Head of caudate nucleus (tissue), 42 donors: Measurements from ENCODE around the gene HPSE.
"Not testable (repeated sequence)": the region's sequence is repeated elsewhere in the genome, so short reads cannot be mapped to it uniquely, and the experiment has no call there.

ENCODE experiments used
- DNase-seq, 42 donors: peaks; one replicate each; pipeline versions ENCODE4 v3.0.0 to v3.0.0-alpha.2; 2020 to 2021; ENCODE audit warnings: mixed read lengths in 7 of 42
- intact Hi-C: fragments of 100-400 bp; cut with DNase I; formaldehyde crosslinking; loops from one replicate; pipeline ENCODE4 v1.15.0; 2022

The HPSE gene

DNA sequence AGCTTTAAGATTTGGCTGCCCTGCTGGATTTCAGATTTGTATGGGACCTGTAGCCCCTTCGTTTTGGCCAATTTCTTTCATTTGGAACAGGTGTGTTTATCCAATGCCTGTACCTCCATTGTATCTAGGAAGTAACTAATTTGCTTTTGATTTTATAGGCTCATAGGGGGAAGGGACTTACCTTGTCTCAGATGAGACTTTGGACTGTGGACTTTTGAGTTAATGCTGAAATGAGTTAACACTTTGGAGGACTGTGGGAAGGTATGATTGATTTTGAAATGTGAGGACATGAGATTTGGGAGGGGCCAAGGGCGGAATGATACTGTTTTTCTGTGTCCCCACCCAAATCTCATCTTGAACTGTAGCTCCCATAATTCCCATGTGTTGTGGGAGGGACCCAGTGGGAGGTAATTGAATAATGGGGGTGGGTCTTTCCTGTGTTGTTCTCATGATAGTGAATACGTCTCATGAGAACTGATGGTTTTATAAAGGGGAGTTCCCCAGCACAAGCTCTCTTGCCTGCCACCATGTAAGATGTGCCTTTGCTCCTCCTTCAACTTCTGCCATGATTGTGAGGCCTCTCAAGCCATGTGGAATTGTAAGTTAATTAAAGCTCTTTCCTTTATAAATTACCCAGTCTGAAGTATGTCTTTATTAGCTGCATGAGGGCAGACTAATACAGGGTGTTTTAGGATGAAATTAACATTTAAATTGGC lies 44.4 kb downstream of the HPSE start:
- DNase-seq = not testable (repeated sequence)

DNA sequence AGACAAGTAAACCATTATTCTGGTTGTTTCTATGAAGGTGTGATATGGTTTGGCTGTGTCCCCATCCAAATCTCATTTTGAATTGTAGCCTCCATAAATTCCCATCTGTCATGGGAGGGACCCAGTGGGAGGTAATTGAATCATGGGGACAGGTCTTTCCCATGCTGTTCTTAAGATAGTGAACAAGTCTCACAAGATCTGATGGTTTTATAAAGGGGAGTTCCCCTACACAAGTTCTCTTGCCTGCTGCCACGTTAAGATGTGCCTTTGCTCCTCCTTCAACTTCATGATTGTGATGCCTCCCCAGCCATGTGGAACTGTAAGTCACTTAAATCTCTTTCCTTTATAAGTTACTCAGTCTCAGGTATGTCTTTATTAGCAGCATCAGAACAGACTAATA lies 46.3 kb downstream of the HPSE start:
- DNase-seq = not testable (repeated sequence)
- intact Hi-C loops = loop anchor here (10.0 kb wide), 3 partner anchors 166 to 254 kb away; partner anchors contain the start of genes COPS4, HELQ and MRPS18C

More for the DNA sequence above, 44.4 kb downstream of the HPSE start:
- intact Hi-C loops = not testable (repeated sequence)

DNA sequence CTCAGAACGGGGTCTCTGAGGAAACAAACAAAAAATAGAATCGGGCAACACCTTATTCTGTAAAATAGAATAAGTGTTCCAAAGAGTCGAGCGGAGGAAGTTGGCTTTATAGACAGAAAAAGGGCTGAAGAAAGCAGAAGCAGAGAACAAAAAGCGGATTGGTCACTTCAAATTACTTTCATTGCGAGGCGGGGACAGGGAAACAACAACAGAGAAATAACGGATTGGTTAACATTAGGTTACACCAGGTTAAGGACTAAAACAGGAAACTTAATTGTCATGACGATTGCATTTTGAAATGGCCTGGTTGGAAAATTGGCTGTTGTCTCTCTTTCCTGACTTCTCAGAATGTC lies 49.6 kb downstream of the HPSE start:
- intact Hi-C loops = loop anchor here (10.0 kb wide), 3 partner anchors 170 to 250 kb away; partner anchors contain the start of genes COPS4, HELQ and MRPS18C
- peak in 11 of 42 donors; percentile 5 to 47 (median 11) for DNase-seq

DNA sequence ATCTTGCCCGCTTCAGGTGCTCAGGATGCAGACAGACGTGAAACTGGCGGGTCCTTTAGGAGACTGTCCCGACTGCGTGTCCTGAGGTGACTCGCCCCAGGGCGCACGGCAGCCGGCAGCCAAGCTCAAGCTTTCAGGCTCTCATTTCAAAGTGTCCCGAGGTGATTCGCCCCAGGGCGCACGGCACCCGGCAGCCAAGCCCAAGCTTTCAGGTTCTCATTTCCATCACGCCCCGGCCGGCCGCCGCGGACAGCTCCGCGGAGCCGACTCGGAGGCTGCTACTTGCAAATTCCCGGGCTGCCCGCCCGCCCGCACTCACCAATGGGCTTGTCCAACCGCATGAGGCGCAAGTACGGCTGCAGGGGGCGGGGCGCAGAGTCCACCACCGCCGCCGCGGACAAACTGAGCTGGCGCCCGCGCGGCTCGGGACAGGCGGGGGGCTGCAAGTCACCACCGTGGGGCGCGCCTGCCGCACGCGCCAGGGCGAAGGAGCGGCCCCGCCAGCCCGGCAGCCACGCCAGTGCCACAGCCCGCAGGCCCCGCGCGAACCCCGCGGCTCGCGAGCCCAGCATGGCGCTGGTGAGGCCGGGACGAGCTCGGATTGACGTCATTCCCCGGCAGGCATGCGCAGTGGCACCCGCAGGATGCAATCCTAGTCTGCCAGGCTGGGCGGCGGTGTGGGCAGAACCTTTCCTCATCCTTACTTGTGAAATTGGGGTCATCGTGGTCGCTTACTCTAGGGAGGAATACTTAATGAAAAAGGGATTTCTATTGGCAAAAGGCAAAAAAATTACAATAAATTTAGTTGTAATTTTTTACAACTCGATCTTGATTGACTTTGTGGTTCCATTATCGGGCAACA lies 50.2 kb downstream of the HPSE start, which contains the start of gene COQ2:
TSS of gene COQ2 (minus strand) at position 606 of the 862 bp plus-strand sequence. CDS start at position 572, 34 bp downstream.
- DNase-seq = peak; percentile 91 to 99 (median 97)
- intact Hi-C loops = loop anchor here (10.0 kb wide), 3 partner anchors 170 to 250 kb away; partner anchors contain the start of genes COPS4, HELQ and MRPS18C

DNA sequence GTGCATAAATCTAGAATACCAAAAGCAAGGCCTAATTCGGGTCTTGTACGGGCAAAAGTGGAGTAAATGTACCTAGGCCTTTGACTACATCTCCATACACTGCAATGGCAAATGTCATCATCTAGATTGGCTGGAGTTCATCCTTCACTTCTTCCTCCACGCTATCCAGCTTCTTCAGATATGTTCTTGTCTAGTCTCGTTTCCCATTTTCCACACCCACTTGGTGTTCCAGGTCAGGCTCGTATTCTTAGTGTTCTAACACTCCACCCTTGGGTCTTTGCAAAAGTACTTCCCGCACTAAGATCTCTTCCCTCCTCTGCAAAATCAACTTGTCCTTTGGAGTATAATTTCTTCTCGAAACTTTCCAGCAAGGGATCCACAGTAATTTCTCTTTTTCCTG lies 51.5 kb downstream of the HPSE start:
- intact Hi-C loops = loop anchor here (10.0 kb wide), 3 partner anchors 172 to 248 kb away; partner anchors contain the start of genes COPS4, HELQ and MRPS18C
- no peak for DNase-seq

DNA sequence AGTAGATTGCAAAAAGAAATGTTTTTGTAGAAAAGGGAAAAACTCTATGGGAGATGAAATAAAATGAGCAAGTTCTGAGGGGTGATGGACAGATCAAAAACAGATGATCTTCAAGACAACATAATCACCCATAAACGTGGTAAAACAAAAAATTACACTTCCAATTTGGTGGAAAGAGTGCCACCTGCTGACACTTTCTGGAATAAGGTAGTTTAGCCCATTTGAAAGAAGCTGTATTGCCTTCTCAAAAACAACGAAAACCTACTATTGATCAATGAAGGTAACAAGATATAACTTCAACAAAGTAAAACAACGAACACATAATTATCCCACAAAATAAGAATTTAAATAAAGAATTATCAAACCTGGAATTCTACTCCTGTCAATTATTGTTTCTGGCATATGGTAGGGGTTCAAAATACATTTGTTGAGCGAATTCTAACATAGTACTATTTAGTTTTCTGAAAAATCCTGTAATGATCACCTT lies 52.6 kb downstream of the HPSE start:
- intact Hi-C loops = loop anchor here (10.0 kb wide), 3 partner anchors 173 to 247 kb away; partner anchors contain the start of genes COPS4, HELQ and MRPS18C
- DNase-seq = peak in 20 of 42 donors; percentile 18 to 83 (median 55)

DNA sequence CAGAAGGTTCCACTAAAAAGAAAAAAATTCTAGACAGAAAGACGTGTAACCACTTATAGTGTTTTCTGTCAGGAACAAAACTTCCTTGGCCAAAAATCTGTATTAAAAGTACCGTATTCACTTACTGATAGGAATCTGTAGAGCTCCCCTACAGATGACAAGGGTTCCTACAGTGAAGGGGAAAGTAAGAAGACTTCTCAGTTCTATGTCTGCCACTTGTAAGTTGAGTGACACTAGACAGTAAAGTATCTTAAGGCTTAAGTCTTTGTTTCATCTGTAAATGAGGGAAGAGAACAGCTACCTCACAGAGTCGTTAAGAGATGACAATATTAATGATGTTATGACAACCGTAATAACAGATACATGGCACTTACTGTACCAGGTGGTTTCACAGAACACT lies 53.3 kb downstream of the HPSE start:
- DNase-seq = no peak
- intact Hi-C loops = loop anchor here (10.0 kb wide), 3 partner anchors 173 to 247 kb away; partner anchors contain the start of genes COPS4, HELQ and MRPS18C

DNA sequence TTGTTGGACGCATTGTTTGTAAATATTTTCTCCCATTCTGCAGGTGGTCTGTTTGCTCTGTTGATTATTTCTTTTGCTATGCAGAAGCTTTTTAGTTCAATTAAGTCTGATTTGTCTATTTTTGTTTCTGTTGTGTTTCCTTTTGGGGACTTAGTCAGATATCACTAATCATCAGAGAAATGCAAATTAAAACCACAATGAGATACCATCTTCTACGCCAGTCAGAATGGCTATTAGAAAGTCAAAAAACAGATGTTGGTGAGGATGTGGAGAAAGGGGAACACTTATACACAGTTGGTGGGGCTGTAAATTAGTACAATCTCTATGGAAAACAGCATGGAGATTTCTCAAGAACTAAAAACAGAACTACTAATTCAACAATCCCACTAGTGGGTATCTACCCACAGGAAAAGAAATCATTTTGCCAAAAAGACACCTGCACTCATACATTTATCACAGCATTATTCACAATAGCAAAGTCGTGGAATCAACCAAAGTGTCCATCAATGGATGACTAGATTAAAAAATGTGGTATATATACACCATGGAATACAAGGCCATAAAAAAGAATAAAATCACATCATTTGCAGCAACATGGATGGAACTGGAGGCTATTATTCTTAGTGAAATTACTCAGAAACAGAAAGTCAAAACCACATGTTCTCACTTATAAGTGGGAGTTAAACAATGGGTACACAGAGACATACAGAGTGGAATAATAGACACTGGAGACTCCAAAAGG lies 58.2 kb downstream of the HPSE start:
- DNase-seq = no peak
- intact Hi-C loops = no loop called here

DNA sequence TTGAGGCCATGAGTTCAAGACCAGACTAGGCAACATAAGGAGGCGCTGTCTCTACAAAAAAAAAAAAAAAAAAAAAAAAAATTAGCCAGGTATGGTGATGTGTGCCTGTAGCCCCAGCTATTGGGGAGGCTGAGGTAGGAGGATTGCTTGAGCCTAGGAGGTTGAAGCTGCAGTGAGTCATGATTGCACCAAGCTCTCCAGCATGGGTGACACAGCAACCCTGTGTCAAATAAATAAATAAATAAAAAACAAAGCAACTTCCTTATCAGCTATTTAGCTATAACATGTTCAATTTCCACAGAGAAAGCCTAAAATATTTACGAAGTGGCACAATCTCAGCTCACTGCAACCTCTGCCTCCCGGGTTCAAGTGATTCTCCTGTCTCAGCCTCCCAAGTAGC lies 60.7 kb downstream of the HPSE start:
- intact Hi-C loops = not testable (repeated sequence)

DNA sequence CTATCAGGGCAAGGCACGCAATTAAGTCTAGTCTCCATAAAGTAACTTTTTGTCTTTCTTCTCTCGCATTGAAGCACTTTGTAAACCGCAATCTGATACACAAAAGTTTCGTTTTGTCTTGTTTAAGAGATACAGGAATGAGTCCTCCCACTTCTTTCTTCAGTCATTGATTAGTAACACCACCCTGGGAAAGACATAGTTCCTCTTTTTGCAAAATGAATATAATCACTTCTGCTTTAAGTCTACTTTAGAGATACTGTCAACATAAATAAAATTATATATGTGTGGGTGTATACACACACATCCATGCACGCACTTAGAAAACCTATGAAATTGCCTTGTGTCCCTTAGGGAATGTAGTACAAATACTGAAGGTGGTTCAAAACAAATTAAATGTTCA lies 61.7 kb downstream of the HPSE start:
- intact Hi-C loops = no loop called here
- no peak for DNase-seq

More for the DNA sequence above, 60.7 kb downstream of the HPSE start:
- DNase-seq = not testable (repeated sequence)

DNA sequence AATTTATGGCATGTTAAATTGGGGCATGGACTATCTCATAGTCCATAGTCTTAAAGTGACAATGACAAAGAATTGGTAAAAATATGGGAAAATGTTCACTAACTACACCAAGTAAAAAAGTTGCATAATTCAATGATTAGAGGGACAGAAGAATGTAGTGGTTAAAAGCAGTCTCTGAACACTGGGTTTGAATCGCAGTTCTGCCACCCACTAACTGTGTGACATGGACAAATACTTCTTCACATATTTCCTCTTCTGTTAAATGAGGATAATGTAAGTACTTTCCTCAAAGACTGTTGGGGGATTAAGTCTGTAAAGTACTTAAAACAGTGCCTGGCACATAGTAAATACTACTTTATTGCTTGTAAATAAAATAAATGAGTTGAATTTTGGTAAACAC lies 65.4 kb downstream of the HPSE start:
- no peak for DNase-seq
- intact Hi-C loops = loop anchor here (10.0 kb wide), 1 partner anchor 804 kb away; no protein-coding TSS in a partner anchor

DNA sequence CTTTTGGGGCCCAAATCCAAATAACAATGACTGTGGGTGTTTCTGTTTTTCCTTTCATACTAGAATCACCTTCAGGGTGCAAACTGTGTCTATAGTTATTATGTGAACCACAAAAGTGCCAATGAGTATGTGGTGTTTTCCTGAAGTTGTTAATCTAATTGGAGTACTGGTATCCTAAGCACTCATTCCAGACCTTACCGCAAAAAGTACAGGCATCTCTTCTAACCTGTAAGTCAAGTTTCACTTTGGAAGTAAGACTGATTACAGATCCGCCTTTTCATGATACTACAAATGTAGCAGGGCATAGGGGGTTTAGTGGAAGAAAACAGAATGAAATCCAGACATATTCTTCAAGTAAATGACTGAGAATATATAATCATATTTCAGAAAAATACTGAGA lies 66.2 kb downstream of the HPSE start:
- no peak for DNase-seq
- intact Hi-C loops = loop anchor here (10.0 kb wide), 1 partner anchor 804 kb away; no protein-coding TSS in a partner anchor

DNA sequence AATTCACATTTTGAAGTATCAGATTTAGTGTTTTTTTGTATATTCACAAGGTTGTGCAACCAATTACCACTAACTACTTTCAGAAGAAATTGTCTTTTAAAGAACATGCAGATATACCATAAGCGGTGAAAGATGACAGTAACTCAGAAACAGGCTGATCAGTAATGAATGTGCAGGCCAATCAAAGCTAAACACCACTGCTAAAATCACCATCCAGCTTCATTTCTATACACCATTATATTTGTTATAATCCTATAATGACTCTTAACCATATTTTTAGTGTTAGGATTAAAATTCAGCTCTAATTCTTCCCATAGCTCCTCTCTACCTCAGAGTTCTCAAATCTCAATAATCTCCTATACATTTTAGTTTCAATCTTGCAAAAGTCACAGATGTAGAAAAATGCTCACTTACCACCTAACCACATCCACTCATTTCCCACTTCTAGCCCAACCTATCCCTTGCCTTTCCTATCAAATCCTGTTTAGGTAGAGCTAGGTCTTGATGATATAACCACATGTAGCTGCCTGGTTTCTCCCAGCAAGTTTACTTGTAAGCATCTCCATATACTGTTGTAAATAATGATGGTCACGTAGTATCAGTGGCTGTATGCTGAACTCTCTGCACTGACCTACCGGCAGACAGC lies 66.7 kb downstream of the HPSE start:
- no peak for DNase-seq
- intact Hi-C loops = loop anchor here (10.0 kb wide), 1 partner anchor 803 kb away; no protein-coding TSS in a partner anchor

DNA sequence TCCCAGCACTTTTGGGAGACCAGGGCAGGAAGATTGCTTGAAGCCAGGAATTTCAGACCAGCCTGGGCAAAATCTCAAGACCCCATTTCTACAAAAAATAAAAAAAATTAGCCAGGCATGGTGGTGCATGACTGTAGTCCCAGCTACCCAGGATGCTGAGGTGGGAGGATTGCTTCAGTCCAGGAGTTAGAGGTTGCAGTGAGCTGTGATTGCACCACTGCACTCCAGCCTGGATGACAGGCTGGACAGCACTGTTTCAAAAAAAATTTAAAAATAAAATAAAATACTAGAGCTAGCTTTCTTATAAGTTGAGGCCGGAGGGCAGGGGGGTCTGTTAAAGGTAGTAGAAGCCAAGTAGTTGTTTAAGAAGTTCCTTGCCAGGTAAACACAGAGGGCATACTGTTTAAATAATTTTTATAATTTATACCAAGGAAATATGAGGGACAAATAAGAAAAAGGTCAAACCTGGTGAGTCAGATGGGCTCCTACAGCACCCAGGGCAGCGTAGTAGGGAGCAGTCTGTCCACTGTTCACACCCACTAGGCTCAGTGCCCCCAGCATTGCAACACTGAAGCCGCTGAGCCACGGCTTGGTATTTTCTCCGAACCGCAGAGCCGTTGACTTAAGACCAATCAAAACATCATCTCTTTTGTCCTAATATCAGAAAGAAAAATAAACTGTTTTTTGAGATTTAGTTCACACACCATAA lies 67.4 kb downstream of the HPSE start:
- no peak for DNase-seq
- intact Hi-C loops = loop anchor here (10.0 kb wide), 1 partner anchor 802 kb away; no protein-coding TSS in a partner anchor

DNA sequence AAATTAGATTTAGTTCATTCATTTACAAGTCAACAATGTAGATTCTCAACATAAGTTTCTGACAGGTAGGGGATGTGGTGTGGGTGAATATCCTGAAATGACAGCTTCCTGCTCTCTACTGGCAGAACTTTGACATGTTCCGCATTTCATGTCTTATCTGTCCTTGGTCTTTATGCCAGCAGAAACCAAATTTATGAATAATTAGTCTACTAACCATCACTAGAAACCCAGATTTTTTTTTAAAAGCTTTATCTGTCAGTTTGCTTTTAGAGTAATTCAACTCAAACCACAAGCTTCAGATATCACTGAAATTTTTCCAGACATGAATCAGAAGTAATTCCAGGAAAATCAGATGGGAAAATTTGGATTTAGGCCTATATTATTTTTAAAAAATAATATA lies 68.0 kb downstream of the HPSE start:
- DNase-seq = no peak
- intact Hi-C loops = loop anchor here (10.0 kb wide), 1 partner anchor 802 kb away; no protein-coding TSS in a partner anchor

DNA sequence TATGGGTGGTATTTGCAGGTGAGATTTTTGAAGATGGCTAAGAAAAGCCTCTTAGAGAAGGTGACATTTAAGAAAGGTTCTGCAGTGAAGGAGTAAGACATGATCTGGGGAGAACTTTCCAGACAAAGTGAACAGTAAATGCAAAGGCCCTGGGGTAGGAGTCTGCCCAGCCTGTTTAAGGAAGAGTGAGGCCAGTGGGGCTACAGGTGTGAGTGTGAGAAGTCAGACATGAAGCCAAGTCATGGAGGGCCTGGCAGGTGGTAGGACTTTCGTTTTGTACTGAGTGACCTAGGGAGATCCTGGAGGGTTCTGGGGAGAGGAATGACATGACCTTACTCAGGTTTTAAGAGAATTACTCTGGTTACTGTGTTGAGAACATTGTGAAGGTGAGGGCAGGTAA lies 71.5 kb downstream of the HPSE start:
- intact Hi-C loops = loop anchor here (10.0 kb wide), 1 partner anchor 798 kb away; no protein-coding TSS in a partner anchor
- DNase-seq = no peak

DNA sequence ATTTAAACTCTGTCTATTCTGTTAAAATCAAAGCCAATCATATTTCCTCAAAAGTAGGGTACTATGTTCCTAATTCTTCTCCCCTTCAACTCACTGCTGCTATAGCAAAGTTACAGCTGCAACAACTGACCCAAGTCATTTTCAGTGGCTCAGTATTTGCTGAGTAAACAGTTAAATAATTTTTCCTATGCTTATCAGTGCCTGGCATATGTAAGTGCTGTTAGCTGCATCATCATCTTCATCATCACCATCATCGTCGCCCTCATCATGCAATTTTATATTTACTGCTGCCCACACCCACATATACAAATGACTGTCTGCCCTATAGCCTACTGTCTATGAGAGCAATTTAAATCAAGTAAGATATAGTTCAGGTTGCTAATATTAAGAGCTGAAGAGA lies 72.0 kb downstream of the HPSE start:
- intact Hi-C loops = loop anchor here (10.0 kb wide), 1 partner anchor 798 kb away; no protein-coding TSS in a partner anchor
- no peak for DNase-seq
